A549 (cell line): ENCODE results near the gene KIF5C. TPM values are rescaled to one million over a fixed set of nuclear protein-coding genes. Genes with fewer than 3 reads are reported as not detected.

Source experiments
- ATAC-seq, 2 experiments: fragments of 200-7000 bp in 1 of 2; fragments of >200 bp in 1 of 2; cut with Nextera tagmentation in 1 of 2; cut with Tn5 transposase in 1 of 2; 3 replicates each; pipeline versions ENCODE4 v1.8.0 to v1.9.1; 2018 to 2020; ENCODE audit warnings: mild to moderate bottlenecking in 1 of 2, moderate library complexity in 1 of 2
- CTCF ChIA-PET: fragments of 300-600 bp; sonication (Branson Sonifier 250); formaldehyde crosslinking; extraction: SDS; loops from one replicate; lab custom pipeline; 2021; ENCODE audit warnings: antibody characterized with exemption, inconsistent platforms; lab: Yijun Ruan, JAX
- POLR2A ChIA-PET: fragments of 350-600 bp; formaldehyde crosslinking; extraction: SDS; loops from one replicate; lab custom pipeline; 2021; ENCODE audit warnings: antibody characterized with exemption, inconsistent platforms; lab: Yijun Ruan, JAX
- DNase-seq, 2 experiments: peaks; one replicate each; pipeline versions ENCODE4 v3.0.0 to v3.0.0-alpha.2; 2011 to 2016; ENCODE audit warnings: low read depth in 1 of 2, low spot score in 1 of 2
- FAIRE-seq: peaks from 2 replicates; lab custom pipeline; 2011; peaks lifted over from hg19 to GRCh38; lab: Jason Lieb, UNC
- H3K27ac ChIP-seq, 2 experiments: fragments of >200 bp; sonication (Bioruptor Twin); formaldehyde crosslinking; 3 replicates each; pipeline ENCODE4 v1.5.1; 2016 to 2017
- H3K4me1 ChIP-seq: fragments of >200 bp; sonication (Bioruptor Twin); formaldehyde crosslinking; 3 replicates; pipeline ENCODE4 v1.6.1; 2016
- H3K4me2 ChIP-seq: fragments of >200 bp; sonication (Bioruptor Twin); formaldehyde crosslinking; 3 replicates; pipeline ENCODE4 v1.6.1; 2016
- H3K4me3 ChIP-seq: fragments of >200 bp; sonication (Bioruptor Twin); formaldehyde crosslinking; 3 replicates; pipeline ENCODE4 v1.5.1; 2016
- H3K9me3 ChIP-seq: fragments of >200 bp; sonication (Bioruptor Twin); formaldehyde crosslinking; 3 replicates; pipeline ENCODE4 v1.6.1; 2016
- BHLHE40 ChIP-seq: IDR thresholded peaks from 2 replicates; pipeline ENCODE4 v1.6.1; 2012; ENCODE audit warnings: low read depth, low read length, inconsistent platforms
- CBX8 ChIP-seq: fragments of 200-600 bp; sonication (generic); IDR thresholded peaks from 2 replicates; pipeline ENCODE4 v1.6.1; 2016
- CEBPB ChIP-seq, 2 experiments: fragments of >200 bp in 1 of 2; sonication (Bioruptor Twin) in 1 of 2; formaldehyde crosslinking in 1 of 2; IDR thresholded peaks; 2 replicates each; pipeline ENCODE4 v1.6.1; 2012 to 2016
- EHF ChIP-seq: fragments of 250-450 bp; sonication (Bioruptor Pico); IDR thresholded peaks from 2 replicates; pipeline ENCODE4 v1.5.0; 2020; ENCODE audit warnings: mild to moderate bottlenecking
- EHMT2 ChIP-seq: fragments of 200-600 bp; sonication (generic); IDR thresholded peaks from 2 replicates; pipeline ENCODE4 v1.6.1; 2016; ENCODE audit warnings: antibody characterized with exemption, low read depth, mild to moderate bottlenecking, moderate library complexity
- EP300 ChIP-seq, 2 experiments: fragments of >200 bp; sonication (Bioruptor Twin); formaldehyde crosslinking; IDR thresholded peaks; 2 replicates in 1 of 2; 3 replicates in 1 of 2; pipeline ENCODE4 v1.6.1; 2016 to 2017
- FOSL2 ChIP-seq, 2 experiments: fragments of 450-650 bp in 1 of 2; fragments of >200 bp in 1 of 2; sonication (Bioruptor Twin) in 1 of 2; formaldehyde crosslinking; IDR thresholded peaks; 2 replicates each; pipeline versions ENCODE4 v1.5.0 to v1.6.1; 2016 to 2020; ENCODE audit warnings: mild to moderate bottlenecking in 1 of 2, moderate library complexity in 1 of 2
- HDAC2 ChIP-seq: fragments of 200-600 bp; sonication (generic); IDR thresholded peaks from 2 replicates; pipeline ENCODE4 v1.6.1; 2016
- HEYL ChIP-seq: fragments of 250-450 bp; sonication (Bioruptor Pico); IDR thresholded peaks from 2 replicates; pipeline ENCODE4 v1.8.0; 2021; ENCODE audit warnings: mild to moderate bottlenecking, moderate library complexity
- HOXA7 ChIP-seq: fragments of 250-450 bp; sonication (Bioruptor Pico); IDR thresholded peaks from 2 replicates; pipeline ENCODE4 v1.5.0; 2020; ENCODE audit warnings: mild to moderate bottlenecking, moderate library complexity
- KDM1A ChIP-seq: fragments of 200-600 bp; sonication (generic); IDR thresholded peaks from 2 replicates; pipeline ENCODE4 v1.6.1; 2016; ENCODE audit warnings: low read depth, mild to moderate bottlenecking
- MAFK ChIP-seq: fragments of 450-650 bp; IDR thresholded peaks from 2 replicates; pipeline ENCODE4 v1.6.1; 2014; ENCODE audit not compliant: partially characterized antibody
- MAZ ChIP-seq: fragments of 150-350 bp; IDR thresholded peaks from 2 replicates; pipeline ENCODE4 v1.6.1; 2014; ENCODE audit warnings: antibody characterized with exemption, low read depth, low read length, borderline replicate concordance
- NR3C1 ChIP-seq: fragments of >200 bp; sonication (Bioruptor Twin); formaldehyde crosslinking; IDR thresholded peaks from 3 replicates; pipeline ENCODE4 v1.6.1; 2017
- POLR2A ChIP-seq: IDR thresholded peaks from 2 replicates; pipeline ENCODE4 v1.6.1; 2012; ENCODE audit warnings: mild to moderate bottlenecking, low read length
- RAD21 ChIP-seq, 2 experiments: fragments of >200 bp in 1 of 2; sonication (Bioruptor Twin) in 1 of 2; formaldehyde crosslinking in 1 of 2; IDR thresholded peaks in 1 of 2; conservative IDR thresholded peaks in 1 of 2; 2 replicates in 1 of 2; 3 replicates in 1 of 2; pipeline ENCODE4 v1.6.1; 2012 to 2018; ENCODE audit warnings: inconsistent platforms in 1 of 2
- RCOR1 ChIP-seq: fragments of 150-350 bp; IDR thresholded peaks from 2 replicates; pipeline ENCODE4 v1.6.1; 2014; ENCODE audit warnings: antibody characterized with exemption, low read length, low read depth
- SREBF2 ChIP-seq: fragments of 450-650 bp; IDR thresholded peaks from 2 replicates; pipeline ENCODE4 v1.6.1; 2014; ENCODE audit warnings: mild to moderate bottlenecking, moderate library complexity
- TFCP2L1 ChIP-seq: fragments of 250-450 bp; sonication (Bioruptor Pico); IDR thresholded peaks from 2 replicates; pipeline ENCODE4 v1.5.0; 2021; ENCODE audit warnings: mild to moderate bottlenecking
- ZC3H11A ChIP-seq: fragments of 450-650 bp; IDR thresholded peaks from 2 replicates; pipeline ENCODE4 v1.6.1; 2014; ENCODE audit warnings: antibody characterized with exemption, mild to moderate bottlenecking
- WGBS: methylation state at CpG from one replicate; pipeline ENCODE4 v1.1.6; 2017; ENCODE audit errors: missing lambda C conversion rate; 5-methylcytosine and 5-hydroxymethylcytosine counted together
- polyA plus RNA-seq, 4 experiments: library from polyadenylated mRNA; depleted of rRNA in 3 of 4; stranded (reverse); fragments of >200 nt; fragmentation: RNase III in 1 of 4; extraction: RNeasy Plus Mini Kit Qiagen cat#74134 plus additional on column Dnase treatment in 1 of 4; gene quantifications; 2 replicates in 3 of 4; 3 replicates in 1 of 4; pipeline ENCODE4 v1.2.3, GENCODE V29; 2011 to 2017
- TF ChIP-seq, protein P1 (sequence below): IDR thresholded peaks from 2 replicates; pipeline ENCODE4 v1.6.1; 2012
- TF ChIP-seq, protein P2 (sequence below): fragments of 450-650 bp; IDR thresholded peaks from 2 replicates; pipeline ENCODE4 v1.6.1; 2014; ENCODE audit warnings: antibody characterized with exemption
- TF ChIP-seq, protein P3 (sequence below): fragments of 150-350 bp; IDR thresholded peaks from 2 replicates; pipeline ENCODE4 v1.6.1; 2014; ENCODE audit warnings: low read depth, mild to moderate bottlenecking, low read length
- TF ChIP-seq, protein P4 (sequence below): fragments of >200 bp; sonication (Bioruptor Twin); formaldehyde crosslinking; IDR thresholded peaks from 3 replicates; pipeline ENCODE4 v1.5.1; 2016
- TF ChIP-seq, protein P5 (sequence below): IDR thresholded peaks from 2 replicates; pipeline ENCODE4 v1.6.1; 2012
- TF ChIP-seq, protein P6 (sequence below): IDR thresholded peaks from 2 replicates; pipeline ENCODE4 v1.6.1; 2012; ENCODE audit warnings: low read depth, borderline replicate concordance
- TF ChIP-seq, protein P7 (sequence below): fragments of 200-600 bp; sonication (generic); IDR thresholded peaks from 2 replicates; pipeline ENCODE4 v1.6.1; 2016; ENCODE audit warnings: antibody characterized with exemption, mild to moderate bottlenecking, moderate library complexity

KIF5C gene
- polyA plus RNA-seq, 2 of the 4 experiments (the other 2 are of a cell fraction) = 0.27 to 0.30 TPM

DNA sequence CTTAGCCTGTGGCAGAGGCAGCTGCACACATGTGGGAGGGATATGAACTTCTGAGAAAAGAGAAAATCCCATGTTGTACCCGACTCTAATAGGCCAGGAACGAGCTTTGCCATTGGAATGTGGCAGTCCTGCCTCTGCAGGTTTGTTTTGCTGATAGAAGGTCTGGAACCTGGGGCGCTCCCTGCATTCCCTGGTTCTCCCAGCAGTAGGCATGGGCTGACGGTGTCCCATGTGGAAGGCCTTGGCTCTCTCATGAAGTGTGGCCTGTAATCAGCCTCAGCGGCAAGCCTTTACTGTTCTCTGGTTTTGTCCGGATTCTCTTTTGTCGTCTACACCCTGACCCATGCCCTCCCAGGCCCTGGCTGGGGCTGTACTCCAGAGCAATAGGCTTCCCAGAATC, 72.3 kb downstream of the KIF5C start (continued):
- TF ChIP-seq BHLHE40 (no peak), RCOR1 (no peak)

DNA sequence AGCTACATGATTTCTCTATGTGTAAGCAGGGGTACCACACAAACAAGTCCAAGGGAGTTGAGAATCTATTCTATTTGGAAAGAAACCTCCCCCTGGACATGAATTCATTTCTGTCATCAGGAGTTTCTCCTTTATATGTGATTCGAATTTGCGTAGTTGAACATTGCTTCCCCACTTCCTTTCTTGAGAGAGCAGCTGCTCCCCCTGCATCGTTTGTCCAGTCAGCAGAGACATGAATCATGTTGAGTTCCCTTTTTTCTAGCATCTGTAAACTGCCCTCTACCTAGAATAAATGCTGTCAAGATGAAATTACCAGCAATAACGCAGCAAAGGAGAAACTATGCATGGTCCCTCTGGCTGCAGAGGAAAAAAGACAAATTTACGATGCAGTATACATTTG, 73.8 kb downstream of the KIF5C start:
- Histone ChIP-seq H3K4me3 (no peak overlapping the region), H3K4me2 (no peak overlapping the region), H3K27ac (no peak overlapping the region)
- DNase-seq = no peak
- ChIA-PET POLR2A (no interaction called here), CTCF (no interaction called here)
- TF ChIP-seq, protein P1, sequence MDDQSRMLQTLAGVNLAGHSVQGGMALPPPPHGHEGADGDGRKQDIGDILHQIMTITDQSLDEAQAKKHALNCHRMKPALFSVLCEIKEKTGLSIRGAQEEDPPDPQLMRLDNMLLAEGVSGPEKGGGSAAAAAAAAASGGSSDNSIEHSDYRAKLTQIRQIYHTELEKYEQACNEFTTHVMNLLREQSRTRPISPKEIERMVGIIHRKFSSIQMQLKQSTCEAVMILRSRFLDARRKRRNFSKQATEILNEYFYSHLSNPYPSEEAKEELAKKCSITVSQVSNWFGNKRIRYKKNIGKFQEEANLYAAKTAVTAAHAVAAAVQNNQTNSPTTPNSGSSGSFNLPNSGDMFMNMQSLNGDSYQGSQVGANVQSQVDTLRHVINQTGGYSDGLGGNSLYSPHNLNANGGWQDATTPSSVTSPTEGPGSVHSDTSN = no peak
- TF ChIP-seq, protein P2, sequence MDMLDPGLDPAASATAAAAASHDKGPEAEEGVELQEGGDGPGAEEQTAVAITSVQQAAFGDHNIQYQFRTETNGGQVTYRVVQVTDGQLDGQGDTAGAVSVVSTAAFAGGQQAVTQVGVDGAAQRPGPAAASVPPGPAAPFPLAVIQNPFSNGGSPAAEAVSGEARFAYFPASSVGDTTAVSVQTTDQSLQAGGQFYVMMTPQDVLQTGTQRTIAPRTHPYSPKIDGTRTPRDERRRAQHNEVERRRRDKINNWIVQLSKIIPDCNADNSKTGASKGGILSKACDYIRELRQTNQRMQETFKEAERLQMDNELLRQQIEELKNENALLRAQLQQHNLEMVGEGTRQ = no peak
- TF ChIP-seq POLR2A = no peak
- TF ChIP-seq HDAC2 = no peak
- TF ChIP-seq, protein P3, sequence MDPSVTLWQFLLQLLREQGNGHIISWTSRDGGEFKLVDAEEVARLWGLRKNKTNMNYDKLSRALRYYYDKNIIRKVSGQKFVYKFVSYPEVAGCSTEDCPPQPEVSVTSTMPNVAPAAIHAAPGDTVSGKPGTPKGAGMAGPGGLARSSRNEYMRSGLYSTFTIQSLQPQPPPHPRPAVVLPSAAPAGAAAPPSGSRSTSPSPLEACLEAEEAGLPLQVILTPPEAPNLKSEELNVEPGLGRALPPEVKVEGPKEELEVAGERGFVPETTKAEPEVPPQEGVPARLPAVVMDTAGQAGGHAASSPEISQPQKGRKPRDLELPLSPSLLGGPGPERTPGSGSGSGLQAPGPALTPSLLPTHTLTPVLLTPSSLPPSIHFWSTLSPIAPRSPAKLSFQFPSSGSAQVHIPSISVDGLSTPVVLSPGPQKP = no peak
- TF ChIP-seq, protein P4, sequence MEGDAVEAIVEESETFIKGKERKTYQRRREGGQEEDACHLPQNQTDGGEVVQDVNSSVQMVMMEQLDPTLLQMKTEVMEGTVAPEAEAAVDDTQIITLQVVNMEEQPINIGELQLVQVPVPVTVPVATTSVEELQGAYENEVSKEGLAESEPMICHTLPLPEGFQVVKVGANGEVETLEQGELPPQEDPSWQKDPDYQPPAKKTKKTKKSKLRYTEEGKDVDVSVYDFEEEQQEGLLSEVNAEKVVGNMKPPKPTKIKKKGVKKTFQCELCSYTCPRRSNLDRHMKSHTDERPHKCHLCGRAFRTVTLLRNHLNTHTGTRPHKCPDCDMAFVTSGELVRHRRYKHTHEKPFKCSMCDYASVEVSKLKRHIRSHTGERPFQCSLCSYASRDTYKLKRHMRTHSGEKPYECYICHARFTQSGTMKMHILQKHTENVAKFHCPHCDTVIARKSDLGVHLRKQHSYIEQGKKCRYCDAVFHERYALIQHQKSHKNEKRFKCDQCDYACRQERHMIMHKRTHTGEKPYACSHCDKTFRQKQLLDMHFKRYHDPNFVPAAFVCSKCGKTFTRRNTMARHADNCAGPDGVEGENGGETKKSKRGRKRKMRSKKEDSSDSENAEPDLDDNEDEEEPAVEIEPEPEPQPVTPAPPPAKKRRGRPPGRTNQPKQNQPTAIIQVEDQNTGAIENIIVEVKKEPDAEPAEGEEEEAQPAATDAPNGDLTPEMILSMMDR = no peak
- no peak for TF ChIP-seq EHF (CRISPR knock-in tag)
- no peak for TF ChIP-seq TFCP2L1
- TF ChIP-seq EHMT2 = no peak
- no peak for TF ChIP-seq NR3C1
- no peak for TF ChIP-seq EP300 (IDR thresholded peaks at IDR 0.05)
- TF ChIP-seq CEBPB (IDR thresholded peaks at IDR 0.05) = no peak
- no peak for TF ChIP-seq RCOR1
- TF ChIP-seq CBX8 = no peak
- TF ChIP-seq KDM1A = no peak
- no peak for TF ChIP-seq MAZ
- TF ChIP-seq, protein P5, sequence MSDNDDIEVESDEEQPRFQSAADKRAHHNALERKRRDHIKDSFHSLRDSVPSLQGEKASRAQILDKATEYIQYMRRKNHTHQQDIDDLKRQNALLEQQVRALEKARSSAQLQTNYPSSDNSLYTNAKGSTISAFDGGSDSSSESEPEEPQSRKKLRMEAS = no peak
- TF ChIP-seq, protein P6, sequence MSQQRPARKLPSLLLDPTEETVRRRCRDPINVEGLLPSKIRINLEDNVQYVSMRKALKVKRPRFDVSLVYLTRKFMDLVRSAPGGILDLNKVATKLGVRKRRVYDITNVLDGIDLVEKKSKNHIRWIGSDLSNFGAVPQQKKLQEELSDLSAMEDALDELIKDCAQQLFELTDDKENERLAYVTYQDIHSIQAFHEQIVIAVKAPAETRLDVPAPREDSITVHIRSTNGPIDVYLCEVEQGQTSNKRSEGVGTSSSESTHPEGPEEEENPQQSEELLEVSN = no peak
- no peak for TF ChIP-seq HEYL (CRISPR knock-in tag)
- no peak for TF ChIP-seq SREBF2
- TF ChIP-seq, all 56 proteins: peak for 0
- ATAC-seq (no peak), FAIRE-seq (no peak)
- Histone ChIP-seq H3K9me3 (no peaks in the 10 kb centered on the region), H3K4me1 (no peaks in the 10 kb centered on the region)
- WGBS = 37% methylated on average over 5 of the region's 5 CpGs

DNA sequence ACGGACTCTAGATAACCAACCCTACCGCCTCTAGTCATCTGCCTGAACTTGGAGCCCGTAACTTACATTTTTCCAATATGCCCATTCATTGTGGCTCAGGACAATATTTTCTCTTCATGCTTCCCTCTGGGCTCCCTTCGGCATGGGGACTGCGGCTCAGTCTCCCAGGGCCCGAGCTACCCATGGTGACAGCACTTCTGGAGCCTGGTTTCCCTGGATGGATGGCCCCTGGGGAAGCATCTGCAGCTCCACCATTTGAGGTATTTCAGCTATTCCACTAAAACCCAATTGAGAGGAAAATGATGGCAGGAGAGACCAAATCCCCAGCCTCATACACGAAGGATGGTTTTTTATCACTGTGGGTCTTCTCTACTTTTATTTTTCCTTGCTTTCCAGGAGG, 74.3 kb downstream of the KIF5C start:
- no peaks in the 10 kb centered on the region for H3K4me1 ChIP-seq
- POLR2A ChIA-PET = no interaction called here
- DNase-seq (no peak), ATAC-seq (no peak), FAIRE-seq (no peak)
- H3K9me3 ChIP-seq = no peaks in the 10 kb centered on the region
- TF ChIP-seq ZC3H11A = no peak
- TF ChIP-seq RAD21 (conservative IDR thresholded peaks at IDR 0.05 in 1 of 2, IDR thresholded peaks at IDR 0.05 in 1 of 2) = no peak
- no peak for TF ChIP-seq HDAC2
- TF ChIP-seq, protein P7, sequence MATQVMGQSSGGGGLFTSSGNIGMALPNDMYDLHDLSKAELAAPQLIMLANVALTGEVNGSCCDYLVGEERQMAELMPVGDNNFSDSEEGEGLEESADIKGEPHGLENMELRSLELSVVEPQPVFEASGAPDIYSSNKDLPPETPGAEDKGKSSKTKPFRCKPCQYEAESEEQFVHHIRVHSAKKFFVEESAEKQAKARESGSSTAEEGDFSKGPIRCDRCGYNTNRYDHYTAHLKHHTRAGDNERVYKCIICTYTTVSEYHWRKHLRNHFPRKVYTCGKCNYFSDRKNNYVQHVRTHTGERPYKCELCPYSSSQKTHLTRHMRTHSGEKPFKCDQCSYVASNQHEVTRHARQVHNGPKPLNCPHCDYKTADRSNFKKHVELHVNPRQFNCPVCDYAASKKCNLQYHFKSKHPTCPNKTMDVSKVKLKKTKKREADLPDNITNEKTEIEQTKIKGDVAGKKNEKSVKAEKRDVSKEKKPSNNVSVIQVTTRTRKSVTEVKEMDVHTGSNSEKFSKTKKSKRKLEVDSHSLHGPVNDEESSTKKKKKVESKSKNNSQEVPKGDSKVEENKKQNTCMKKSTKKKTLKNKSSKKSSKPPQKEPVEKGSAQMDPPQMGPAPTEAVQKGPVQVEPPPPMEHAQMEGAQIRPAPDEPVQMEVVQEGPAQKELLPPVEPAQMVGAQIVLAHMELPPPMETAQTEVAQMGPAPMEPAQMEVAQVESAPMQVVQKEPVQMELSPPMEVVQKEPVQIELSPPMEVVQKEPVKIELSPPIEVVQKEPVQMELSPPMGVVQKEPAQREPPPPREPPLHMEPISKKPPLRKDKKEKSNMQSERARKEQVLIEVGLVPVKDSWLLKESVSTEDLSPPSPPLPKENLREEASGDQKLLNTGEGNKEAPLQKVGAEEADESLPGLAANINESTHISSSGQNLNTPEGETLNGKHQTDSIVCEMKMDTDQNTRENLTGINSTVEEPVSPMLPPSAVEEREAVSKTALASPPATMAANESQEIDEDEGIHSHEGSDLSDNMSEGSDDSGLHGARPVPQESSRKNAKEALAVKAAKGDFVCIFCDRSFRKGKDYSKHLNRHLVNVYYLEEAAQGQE = no peak
- TF ChIP-seq POLR2A = no peak
- no peak for TF ChIP-seq FOSL2 (IDR thresholded peaks at IDR 0.05)
- no peak for TF ChIP-seq FOSL2 (CRISPR knock-in tag; IDR thresholded peaks at IDR 0.05)
- no peak for TF ChIP-seq MAFK
- TF ChIP-seq, protein P1 = no peak
- TF ChIP-seq HOXA7 = no peak
- H3K4me3 ChIP-seq = no peak overlapping the region
- CTCF ChIA-PET = no interaction called here
- H3K27ac ChIP-seq = no peak overlapping the region
- 34% methylated on average over 7 of the region's 7 CpGs for WGBS
- no peak overlapping the region for H3K4me2 ChIP-seq
